ENCODE results near the gene FRY. TPM values are rescaled to one million over a fixed set of nuclear protein-coding genes. Genes with fewer than 3 reads are reported as not detected.

FRY gene
- polyA plus RNA-seq, 1 experiment, result 24.6 TPM

DNA sequence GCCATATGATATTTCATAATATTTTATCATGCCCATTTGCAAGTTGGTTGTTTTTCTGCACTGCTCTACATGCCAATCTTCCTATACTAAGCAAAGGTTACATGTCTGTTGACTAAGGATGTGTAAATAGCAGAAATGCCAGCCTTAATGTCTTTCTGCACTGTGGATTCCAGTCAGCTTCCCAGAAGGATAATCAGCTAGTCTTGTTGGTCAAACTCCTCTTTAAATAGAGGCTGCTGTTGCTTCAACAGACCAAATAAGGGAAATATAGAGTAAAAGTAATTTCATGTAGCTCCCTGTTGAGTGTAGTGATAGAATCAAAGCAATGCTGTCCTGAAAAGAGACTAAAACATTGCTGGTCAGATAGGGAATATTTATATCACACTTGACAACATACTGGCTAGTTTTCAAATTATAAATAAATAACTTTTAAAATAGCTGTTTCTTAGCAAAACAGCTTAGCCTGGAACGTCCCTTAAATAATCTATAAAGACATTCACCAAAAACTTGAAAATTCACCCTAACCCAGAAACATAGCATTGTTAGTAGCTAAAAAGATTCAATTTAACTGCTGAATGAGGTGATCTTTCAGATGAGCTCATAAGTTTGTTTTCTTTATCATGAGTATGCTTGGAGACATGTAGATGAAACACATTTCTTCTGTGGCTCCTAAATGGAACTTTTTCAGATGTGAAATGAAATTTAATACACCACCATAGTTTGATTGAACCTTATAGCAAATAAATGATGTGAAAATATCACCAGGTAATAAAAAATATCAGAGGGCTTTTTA, 56.6 kb downstream of the FRY start:
- Histone ChIP-seq H3K27me3 (ENCODE audit: control insufficient read depth, insufficient read depth, low read length) (no peaks in the 10 kb centered on the region), H3K4me3 (ENCODE audit: low read depth, low read length) (no peak overlapping the region), H3K9me3 (ENCODE audit: control insufficient read depth, insufficient read depth, low read length) (no peaks in the 10 kb centered on the region), H3K27ac (ENCODE audit: low read depth, low read length) (peak overlapping the region; percentile 22)
- CTCF ChIA-PET, result interaction anchor here (0.6 to 1.5 kb wide), 3 partner anchors 31 to 178 kb away, joined by 3 to 4 read pairs (median 3); partner anchors contain the start of gene FRY
- TF ChIP-seq, protein P1, sequence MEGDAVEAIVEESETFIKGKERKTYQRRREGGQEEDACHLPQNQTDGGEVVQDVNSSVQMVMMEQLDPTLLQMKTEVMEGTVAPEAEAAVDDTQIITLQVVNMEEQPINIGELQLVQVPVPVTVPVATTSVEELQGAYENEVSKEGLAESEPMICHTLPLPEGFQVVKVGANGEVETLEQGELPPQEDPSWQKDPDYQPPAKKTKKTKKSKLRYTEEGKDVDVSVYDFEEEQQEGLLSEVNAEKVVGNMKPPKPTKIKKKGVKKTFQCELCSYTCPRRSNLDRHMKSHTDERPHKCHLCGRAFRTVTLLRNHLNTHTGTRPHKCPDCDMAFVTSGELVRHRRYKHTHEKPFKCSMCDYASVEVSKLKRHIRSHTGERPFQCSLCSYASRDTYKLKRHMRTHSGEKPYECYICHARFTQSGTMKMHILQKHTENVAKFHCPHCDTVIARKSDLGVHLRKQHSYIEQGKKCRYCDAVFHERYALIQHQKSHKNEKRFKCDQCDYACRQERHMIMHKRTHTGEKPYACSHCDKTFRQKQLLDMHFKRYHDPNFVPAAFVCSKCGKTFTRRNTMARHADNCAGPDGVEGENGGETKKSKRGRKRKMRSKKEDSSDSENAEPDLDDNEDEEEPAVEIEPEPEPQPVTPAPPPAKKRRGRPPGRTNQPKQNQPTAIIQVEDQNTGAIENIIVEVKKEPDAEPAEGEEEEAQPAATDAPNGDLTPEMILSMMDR (IDR thresholded peaks at IDR 0.05; ENCODE audit: low read depth, low read length), result no peak
- DNase-seq (ENCODE audit: low read depth, low spot score), result no peak
- POLR2A ChIA-PET, result no interaction called here

DNA sequence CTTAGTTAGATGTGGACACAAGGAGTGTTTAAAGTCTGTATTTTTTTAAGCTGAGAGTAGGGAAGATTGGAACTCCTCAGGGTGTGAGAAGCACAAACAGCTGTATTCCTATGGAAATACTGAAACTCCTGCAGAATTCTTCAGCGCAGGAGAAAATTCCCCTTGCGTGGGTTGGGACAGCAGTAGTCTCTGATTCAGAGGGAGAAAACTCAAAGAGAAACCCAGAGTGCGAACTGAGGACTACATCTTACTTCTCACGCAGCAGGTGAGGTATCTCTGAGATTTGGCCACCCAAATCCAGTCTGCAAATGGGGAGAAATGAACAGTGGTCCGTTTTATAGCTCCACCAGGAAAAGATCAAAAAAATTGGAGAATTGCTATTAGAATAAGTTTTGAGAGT, 60.9 kb downstream of the FRY start:
- TF ChIP-seq, protein P1 (IDR thresholded peaks at IDR 0.05; ENCODE audit: low read depth, low read length), result no peak
- POLR2A ChIA-PET, result no interaction called here
- H3K27ac ChIP-seq (ENCODE audit: low read depth, low read length), result no peak overlapping the region
- no peak overlapping the region for H3K4me3 ChIP-seq (ENCODE audit: low read depth, low read length)
- DNase-seq (ENCODE audit: low read depth, low spot score), result no peak
- CTCF ChIA-PET, result no interaction called here
- no peaks in the 10 kb centered on the region for H3K9me3 ChIP-seq (ENCODE audit: control insufficient read depth, insufficient read depth, low read length)
- H3K27me3 ChIP-seq (ENCODE audit: control insufficient read depth, insufficient read depth, low read length), result no peaks in the 10 kb centered on the region

DNA sequence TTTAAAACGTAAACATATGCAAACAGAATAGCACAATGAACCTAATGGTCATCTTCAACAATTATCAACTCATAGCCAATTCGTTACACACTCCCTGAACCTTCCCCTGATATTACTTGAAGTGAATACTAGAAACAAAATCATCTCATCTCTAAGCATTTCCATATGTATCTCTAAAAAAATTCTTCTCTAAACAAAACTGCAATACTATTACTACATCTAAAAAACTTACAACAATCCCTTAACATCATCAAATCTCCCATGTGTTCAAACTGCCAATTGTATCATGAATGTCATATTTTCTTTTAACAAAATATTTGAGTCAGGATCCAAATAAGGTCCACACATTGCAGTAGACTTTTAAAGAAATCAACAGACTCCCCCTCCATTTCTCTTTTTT, 61.4 kb downstream of the FRY start:
- ChIA-PET CTCF (no interaction called here), POLR2A (no interaction called here)
- no peak for DNase-seq (ENCODE audit: low read depth, low spot score)
- TF ChIP-seq, protein P1 (IDR thresholded peaks at IDR 0.05; ENCODE audit: low read depth, low read length), result no peak
- H3K27me3 ChIP-seq (ENCODE audit: control insufficient read depth, insufficient read depth, low read length), result no peaks in the 10 kb centered on the region
- H3K27ac ChIP-seq (ENCODE audit: low read depth, low read length), result no peak overlapping the region
- H3K9me3 ChIP-seq (ENCODE audit: control insufficient read depth, insufficient read depth, low read length), result no peaks in the 10 kb centered on the region
- no peak overlapping the region for H3K4me3 ChIP-seq (ENCODE audit: low read depth, low read length)

DNA sequence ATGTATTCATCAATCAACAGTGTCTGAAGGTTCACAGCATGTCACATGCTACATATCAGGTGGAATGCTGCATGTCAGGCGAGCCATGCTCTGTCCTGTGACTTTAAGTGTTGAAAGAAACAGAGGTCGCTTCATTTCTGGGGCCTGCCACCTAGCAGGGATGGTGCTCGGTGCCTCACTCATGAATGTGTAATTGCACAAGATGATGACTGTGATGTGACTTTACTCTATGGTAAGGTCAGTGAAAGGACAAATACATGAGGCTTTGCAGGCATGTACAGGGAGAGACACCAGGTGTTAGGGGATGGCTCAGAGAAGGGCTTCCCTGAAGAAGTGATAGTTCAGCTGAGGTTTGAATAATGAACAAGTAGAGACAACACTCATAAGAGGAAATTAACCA, 66.7 kb downstream of the FRY start:
- H3K27ac ChIP-seq (ENCODE audit: low read depth, low read length), result no peak overlapping the region
- ChIA-PET POLR2A (no interaction called here), CTCF (no interaction called here)
- DNase-seq (ENCODE audit: low read depth, low spot score), result no peak
- no peaks in the 10 kb centered on the region for H3K27me3 ChIP-seq (ENCODE audit: control insufficient read depth, insufficient read depth, low read length)
- H3K4me3 ChIP-seq (ENCODE audit: low read depth, low read length), result no peak overlapping the region
- TF ChIP-seq, protein P1 (IDR thresholded peaks at IDR 0.05; ENCODE audit: low read depth, low read length), result no peak
- H3K9me3 ChIP-seq (ENCODE audit: control insufficient read depth, insufficient read depth, low read length), result no peaks in the 10 kb centered on the region

DNA sequence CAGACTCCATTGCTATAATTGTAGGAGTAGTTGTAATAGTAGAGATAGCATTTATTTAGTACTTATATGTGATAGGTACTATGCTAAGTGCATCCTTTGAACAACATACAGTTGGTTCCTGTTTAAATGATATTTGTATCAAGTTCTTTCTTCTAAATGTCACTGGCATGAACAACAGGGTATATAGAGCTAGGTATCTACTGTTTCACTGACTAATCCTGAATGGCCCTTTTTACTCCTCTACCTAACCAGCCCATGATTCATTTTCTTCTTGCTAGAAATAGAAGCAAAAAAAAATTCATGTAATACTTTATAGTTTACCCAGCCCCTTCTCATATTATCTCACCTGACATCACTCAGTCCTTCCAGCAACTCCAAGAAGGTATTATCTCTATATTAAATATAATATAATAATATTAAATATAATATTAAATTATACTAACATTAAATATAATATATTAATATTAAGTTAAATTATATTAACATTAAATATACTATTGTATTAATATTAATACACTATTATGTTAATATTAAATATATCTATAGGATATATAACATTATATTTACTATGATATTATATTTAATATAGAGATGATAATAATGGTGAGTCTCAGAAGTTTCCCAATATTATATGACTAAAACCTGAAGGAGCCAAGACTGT, 74.2 kb downstream of the FRY start:
- TF ChIP-seq, protein P1 (IDR thresholded peaks at IDR 0.05; ENCODE audit: low read depth, low read length), result no peak
- no peak for DNase-seq (ENCODE audit: low read depth, low spot score)
- no peaks in the 10 kb centered on the region for H3K27me3 ChIP-seq (ENCODE audit: control insufficient read depth, insufficient read depth, low read length)
- CTCF ChIA-PET, result interaction anchor here (1.0 kb wide), 1 partner anchor 214 kb away, joined by 3 read pairs; no protein-coding TSS in a partner anchor
- POLR2A ChIA-PET, result no interaction called here
- no peak overlapping the region for H3K27ac ChIP-seq (ENCODE audit: low read depth, low read length)
- H3K4me3 ChIP-seq (ENCODE audit: low read depth, low read length), result no peak overlapping the region
- H3K9me3 ChIP-seq (ENCODE audit: control insufficient read depth, insufficient read depth, low read length), result no peaks in the 10 kb centered on the region

Data from AG04450 (cell line).